ENCODE data around the gene PTPRK.

Gene PTPRK

GRCh38 chr6:128171182-128171581, 349.2 kb downstream of the PTPRK start:
- DNase-seq, result no peak

GRCh38 chr6:128168244-128168643, 352.2 kb downstream of the PTPRK start:
- DNase-seq, result no peak

- DNase-seq, result no peak
These were observed 352.8 kb downstream of the PTPRK start for GRCh38 chr6:128167552-128167951.

GRCh38 chr6:128164254-128164653, 356.1 kb downstream of the PTPRK start:
- no peak for DNase-seq

GRCh38 chr6:128162423-128162822, 358.0 kb downstream of the PTPRK start:
- no peak for DNase-seq

- no peak for DNase-seq
These were observed 358.6 kb downstream of the PTPRK start for GRCh38 chr6:128161839-128162238.

- DNase-seq, result no peak
These were observed 359.1 kb downstream of the PTPRK start for GRCh38 chr6:128161263-128161662.

- no peak for DNase-seq
These were observed 361.9 kb downstream of the PTPRK start for GRCh38 chr6:128158496-128158895.

- DNase-seq, result no peak
These were observed 363.9 kb downstream of the PTPRK start for GRCh38 chr6:128156321-128157111.

GRCh38 chr6:128155826-128156225, 364.6 kb downstream of the PTPRK start:
- no peak for DNase-seq

GRCh38 chr6:128152551-128152950, 367.8 kb downstream of the PTPRK start:
- no peak for DNase-seq

GRCh38 chr6:128150376-128150775, 370.0 kb downstream of the PTPRK start:
- DNase-seq, result no peak

- DNase-seq, result no peak
These were observed 370.6 kb downstream of the PTPRK start for GRCh38 chr6:128149796-128150195.

- DNase-seq, result no peak
These were observed 376.1 kb downstream of the PTPRK start for GRCh38 chr6:128144320-128144719.

GRCh38 chr6:128141932-128142331, 378.5 kb downstream of the PTPRK start:
- DNase-seq, result no peak

- DNase-seq, result no peak
These were observed 380.9 kb downstream of the PTPRK start for GRCh38 chr6:128139519-128139918.

- no peak for DNase-seq
These were observed 381.7 kb downstream of the PTPRK start for GRCh38 chr6:128138694-128139093.

- DNase-seq, result no peak
These were observed 385.1 kb downstream of the PTPRK start for GRCh38 chr6:128135325-128135724.

- no peak for DNase-seq
These were observed 388.8 kb downstream of the PTPRK start for GRCh38 chr6:128131566-128131965.

GRCh38 chr6:128131036-128131435, 389.4 kb downstream of the PTPRK start:
- no peak for DNase-seq

GRCh38 chr6:128129679-128130078, 390.7 kb downstream of the PTPRK start:
- no peak for DNase-seq

GRCh38 chr6:128127650-128128049, 392.7 kb downstream of the PTPRK start:
- no peak for DNase-seq

GRCh38 chr6:128124713-128125112, 395.7 kb downstream of the PTPRK start:
- DNase-seq, result no peak

- DNase-seq, result no peak
These were observed 398.8 kb downstream of the PTPRK start for GRCh38 chr6:128121610-128122009.

- DNase-seq, result no peak
These were observed 399.2 kb downstream of the PTPRK start for GRCh38 chr6:128121190-128121589.
